Body of pancreas (tissue), 4 donors: Measurements from ENCODE around the gene C7orf33. TPM values are rescaled to one million over a fixed set of nuclear protein-coding genes. Genes with fewer than 3 reads are reported as not detected.

ENCODE experiments used
- ATAC-seq: fragments of 150-250 bp; one replicate; pipeline ENCODE4 v1.9.1; 2016
- DNase-seq, 4 donors: peaks; one replicate each; pipeline ENCODE4 v3.0.0-alpha.2; 2019
- H3K27ac ChIP-seq, 4 donors: fragments of 200-600 bp; sonication (generic); 1 replicate in 3 of 4; 2 replicates in 1 of 4; pipeline versions ENCODE4 v1.5.1 to v1.6.1; 2016 to 2019; ENCODE audit warnings: mild to moderate bottlenecking in 1 of 4, mixed read lengths in 1 of 4, moderate library complexity in 1 of 4
- H3K27me3 ChIP-seq, 2 donors: fragments of 200-600 bp; sonication (generic); one replicate each; pipeline ENCODE4 v1.6.0; 2016; ENCODE audit warnings: mild to moderate bottlenecking in 1 of 2
- H3K36me3 ChIP-seq, 2 donors: fragments of 200-600 bp; sonication (generic); replicated peaks in 1 of 2; 2 replicates each; pipeline ENCODE4 v1.5.1; 2016; ENCODE audit warnings: low read depth in 2 of 2; ENCODE audit not compliant: insufficient read depth in 1 of 2
- H3K4me1 ChIP-seq: fragments of 200-600 bp; sonication (generic); one replicate; pipeline ENCODE4 v1.6.0; 2016
- H3K4me3 ChIP-seq, 2 donors: fragments of 200-600 bp; sonication (generic); 1 replicate in 1 of 2; 2 replicates in 1 of 2; pipeline ENCODE4 v1.5.1; 2016 to 2019
- H3K9me3 ChIP-seq, 3 donors: fragments of 200-600 bp; sonication (generic); 1 replicate in 2 of 3; 2 replicates in 1 of 3; pipeline ENCODE4 v1.5.1; 2016
- POLR2A ChIP-seq, 3 donors: fragments of 450-650 bp; IDR thresholded peaks; one replicate each; pipeline ENCODE4 v1.6.1; 2016; ENCODE audit warnings: antibody characterized with exemption in 3 of 3, mild to moderate bottlenecking in 2 of 3
- WGBS, 2 donors: methylation state at CpG; one replicate each; pipeline ENCODE4 v1.1.5; 2017; 5-methylcytosine and 5-hydroxymethylcytosine counted together
- intact Hi-C: fragments of 100-400 bp; cut with DNase I; formaldehyde crosslinking; loops from one replicate; pipeline ENCODE4 v1.15.1; 2023
- total RNA-seq, 2 donors: library from RNA; depleted of rRNA; stranded (reverse); fragments of >200 nt; gene quantifications; one replicate each; pipeline ENCODE4 v1.1.0, GENCODE V29; 2016
- TF ChIP-seq, protein P1 (sequence below), 7 experiments: fragments of 450-650 bp in 4 of 7; fragments of 200-600 bp in 3 of 7; sonication (generic) in 3 of 7; IDR thresholded peaks; one replicate each; pipeline ENCODE4 v1.5.1; 2016 to 2019; ENCODE audit warnings: antibody characterized with exemption in 7 of 7

The C7orf33 gene
- total RNA-seq, 2 donors from 2014 or later, result not detected

DNA sequence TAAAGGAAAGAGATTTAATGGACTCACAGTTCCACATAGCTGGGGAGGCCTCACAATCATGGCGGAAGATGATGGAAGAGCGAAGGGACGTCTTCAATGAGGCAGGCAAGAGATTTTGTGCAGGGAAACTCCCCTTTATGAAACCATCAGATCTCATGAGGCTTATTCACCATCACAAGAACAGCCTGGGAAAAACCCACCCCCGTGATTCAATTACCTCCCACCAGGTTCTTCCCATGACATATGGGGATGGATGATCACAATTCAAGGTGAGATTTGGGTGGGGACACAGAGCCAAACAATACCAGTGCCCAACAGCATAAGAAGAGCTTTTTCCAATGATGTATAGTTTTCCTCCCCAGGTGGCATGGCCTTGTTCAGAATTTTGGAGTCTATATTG lies 11.2 kb upstream of the C7orf33 start:
- no peak for ATAC-seq
- Histone ChIP-seq H3K27ac (no peak overlapping the region), H3K9me3 (no peaks in the 10 kb centered on the region), H3K27me3 (no peaks in the 10 kb centered on the region), H3K4me1 (no peaks in the 10 kb centered on the region), H3K36me3 (no peaks in the 10 kb centered on the region), H3K4me3 (no peak overlapping the region)
- DNase-seq, result no peak
- intact Hi-C loops, result loop anchor here (5.0 kb wide), 1 partner anchor 383 kb away; no protein-coding TSS in a partner anchor
- no peak for TF ChIP-seq POLR2A (IDR thresholded peaks at IDR 0.05)
- TF ChIP-seq, protein P1, sequence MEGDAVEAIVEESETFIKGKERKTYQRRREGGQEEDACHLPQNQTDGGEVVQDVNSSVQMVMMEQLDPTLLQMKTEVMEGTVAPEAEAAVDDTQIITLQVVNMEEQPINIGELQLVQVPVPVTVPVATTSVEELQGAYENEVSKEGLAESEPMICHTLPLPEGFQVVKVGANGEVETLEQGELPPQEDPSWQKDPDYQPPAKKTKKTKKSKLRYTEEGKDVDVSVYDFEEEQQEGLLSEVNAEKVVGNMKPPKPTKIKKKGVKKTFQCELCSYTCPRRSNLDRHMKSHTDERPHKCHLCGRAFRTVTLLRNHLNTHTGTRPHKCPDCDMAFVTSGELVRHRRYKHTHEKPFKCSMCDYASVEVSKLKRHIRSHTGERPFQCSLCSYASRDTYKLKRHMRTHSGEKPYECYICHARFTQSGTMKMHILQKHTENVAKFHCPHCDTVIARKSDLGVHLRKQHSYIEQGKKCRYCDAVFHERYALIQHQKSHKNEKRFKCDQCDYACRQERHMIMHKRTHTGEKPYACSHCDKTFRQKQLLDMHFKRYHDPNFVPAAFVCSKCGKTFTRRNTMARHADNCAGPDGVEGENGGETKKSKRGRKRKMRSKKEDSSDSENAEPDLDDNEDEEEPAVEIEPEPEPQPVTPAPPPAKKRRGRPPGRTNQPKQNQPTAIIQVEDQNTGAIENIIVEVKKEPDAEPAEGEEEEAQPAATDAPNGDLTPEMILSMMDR (IDR thresholded peaks at IDR 0.05), result no peak
- 69 to 86% methylated on average over 4 of the region's 4 CpGs for WGBS, 2 donors

DNA sequence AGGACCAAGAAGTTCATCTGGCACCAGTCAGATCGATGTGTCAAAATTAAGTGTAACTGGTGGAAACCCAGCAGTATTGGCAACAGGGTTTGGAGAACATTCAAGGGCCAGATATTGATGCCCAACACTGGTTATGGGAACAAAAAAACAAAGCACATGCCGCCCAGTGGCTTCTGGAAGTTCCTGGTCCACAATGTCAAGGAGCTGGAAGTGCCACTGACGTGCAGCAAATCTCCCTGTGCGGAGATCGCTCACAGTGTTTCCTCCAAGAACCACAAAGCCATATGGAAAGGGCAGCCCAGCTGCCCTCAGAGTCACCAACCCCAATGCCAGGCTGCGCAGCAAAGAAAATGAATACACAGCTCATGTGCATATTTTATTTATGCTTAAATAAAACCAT lies 10.1 kb upstream of the C7orf33 start:
- ATAC-seq, result no peak

DNA sequence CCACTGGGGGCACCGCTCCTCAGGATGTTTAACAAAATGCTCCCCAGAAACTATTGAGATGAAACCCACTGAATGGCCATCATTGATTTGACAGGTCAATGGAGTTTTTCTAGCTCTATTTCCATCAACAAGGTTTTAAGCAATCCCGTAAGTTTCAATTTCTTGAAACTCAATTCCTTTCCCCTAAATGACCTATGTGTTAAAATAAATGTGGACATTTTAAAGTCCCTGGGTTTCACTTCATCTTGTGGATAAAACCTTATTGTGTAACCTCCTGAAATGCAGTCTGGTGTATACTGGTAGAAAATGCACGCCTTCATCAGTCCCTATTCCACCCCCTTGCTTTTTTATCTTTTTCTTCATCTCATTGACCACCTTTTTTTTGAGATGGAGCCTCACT lies 8.9 kb upstream of the C7orf33 start:
- no peak for DNase-seq
- no peaks in the 10 kb centered on the region for H3K36me3 ChIP-seq
- H3K4me1 ChIP-seq, result no peaks in the 10 kb centered on the region
- no peaks in the 10 kb centered on the region for H3K9me3 ChIP-seq
- H3K27me3 ChIP-seq, result no peaks in the 10 kb centered on the region
- ATAC-seq, result no peak
- intact Hi-C loops, result no loop called here
- TF ChIP-seq POLR2A (IDR thresholded peaks at IDR 0.05), result no peak
- TF ChIP-seq, protein P1 (IDR thresholded peaks at IDR 0.05), result no peak
- no peak overlapping the region for H3K4me3 ChIP-seq
- H3K27ac ChIP-seq, result no peak overlapping the region
- WGBS, 2 donors, result 73 to 84% methylated on average over 3 of the region's 3 CpGs

More for the DNA sequence above, 10.1 kb upstream of the C7orf33 start:
- WGBS, 2 donors, result 69 to 73% methylated on average over 6 of the region's 6 CpGs
- TF ChIP-seq, protein P1 (IDR thresholded peaks at IDR 0.05), result no peak
- no peak for TF ChIP-seq POLR2A (IDR thresholded peaks at IDR 0.05)
- intact Hi-C loops, result no loop called here
- H3K27ac ChIP-seq, result no peak overlapping the region
- no peaks in the 10 kb centered on the region for H3K27me3 ChIP-seq
- no peaks in the 10 kb centered on the region for H3K36me3 ChIP-seq
- H3K4me3 ChIP-seq, result no peak overlapping the region
- no peaks in the 10 kb centered on the region for H3K9me3 ChIP-seq
- no peaks in the 10 kb centered on the region for H3K4me1 ChIP-seq
- DNase-seq, result no peak

DNA sequence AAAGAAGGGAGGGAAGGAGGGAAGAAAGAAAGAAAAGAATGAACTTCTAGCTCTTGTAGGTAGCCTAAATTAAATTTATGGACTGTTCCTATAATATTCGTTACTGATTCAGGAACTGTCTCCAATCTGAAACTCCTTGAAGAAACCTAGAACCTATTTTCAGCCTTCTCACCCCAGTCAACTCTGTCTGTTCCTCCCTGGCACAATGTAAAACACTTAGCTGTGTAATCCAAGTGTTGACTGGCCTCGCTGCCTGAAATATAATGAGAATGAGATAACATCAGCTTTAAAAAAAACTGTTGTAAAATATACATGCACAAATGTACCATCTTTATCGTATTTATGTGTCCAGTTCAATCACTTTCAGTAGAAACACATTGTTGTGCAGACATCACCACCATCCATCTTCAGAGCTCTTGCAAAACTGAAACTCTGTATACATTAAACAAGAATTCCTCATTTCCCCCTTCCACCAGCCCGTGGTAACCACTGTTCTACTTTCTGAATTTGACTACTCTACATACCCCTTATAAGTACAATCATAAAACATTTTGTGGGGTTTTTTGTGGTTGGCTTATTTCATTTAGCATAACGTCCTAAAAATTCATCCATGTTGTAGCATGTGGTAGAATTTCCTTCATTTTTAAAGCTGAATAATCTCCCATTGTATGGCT lies 6.3 kb upstream of the C7orf33 start:
- WGBS, 2 donors, result 42 to 48% methylated on average over 5 of the region's 5 CpGs
- Histone ChIP-seq H3K27ac (no peak overlapping the region), H3K36me3 (no peaks in the 10 kb centered on the region), H3K4me3 (no peak overlapping the region), H3K27me3 (no peaks in the 10 kb centered on the region), H3K9me3 (no peaks in the 10 kb centered on the region), H3K4me1 (no peaks in the 10 kb centered on the region)
- ATAC-seq (no peak), DNase-seq (no peak)
- TF ChIP-seq POLR2A (IDR thresholded peaks at IDR 0.05), result no peak
- TF ChIP-seq, protein P1 (IDR thresholded peaks at IDR 0.05), result no peak
- intact Hi-C loops, result no loop called here

DNA sequence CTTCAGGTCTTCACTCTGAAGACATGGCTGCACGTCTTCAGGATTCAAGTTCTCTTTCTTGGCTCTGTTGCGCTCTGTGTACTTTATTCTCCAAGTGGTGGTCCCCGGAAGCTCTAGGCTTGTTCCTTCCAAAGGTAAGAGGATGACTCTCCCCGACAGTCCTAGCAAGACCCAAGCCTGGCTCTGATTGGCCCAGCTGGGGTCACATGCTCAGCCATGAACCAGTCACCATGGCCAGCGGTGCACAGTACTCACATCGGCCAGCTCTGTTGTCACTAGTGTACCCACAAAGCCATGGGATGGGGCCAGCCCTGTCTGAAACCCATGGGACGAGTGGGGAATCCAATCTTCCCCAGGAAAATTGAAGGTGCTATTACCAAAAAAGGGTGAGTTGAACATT lies 5.2 kb upstream of the C7orf33 start:
- H3K36me3 ChIP-seq, result no peaks in the 10 kb centered on the region
- ATAC-seq (no peak), DNase-seq (no peak)
- no peaks in the 10 kb centered on the region for H3K4me1 ChIP-seq
- no peaks in the 10 kb centered on the region for H3K9me3 ChIP-seq
- H3K27ac ChIP-seq, result no peak overlapping the region
- 85 to 86% methylated on average over 7 of the region's 7 CpGs for WGBS, 2 donors
- intact Hi-C loops, result no loop called here
- H3K27me3 ChIP-seq, result no peaks in the 10 kb centered on the region
- no peak overlapping the region for H3K4me3 ChIP-seq
- TF ChIP-seq, protein P1 (IDR thresholded peaks at IDR 0.05), result no peak
- TF ChIP-seq POLR2A (IDR thresholded peaks at IDR 0.05), result no peak
